SK-N-MC (cell line): ENCODE results near the gene CKLF.

Experiments used
- DNase-seq: peaks from one replicate; pipeline ENCODE4 v3.0.0-alpha.2; 2011; ENCODE audit warnings: low read depth, low spot score
- H3K27ac ChIP-seq: fragments of 200-600 bp; sonication (generic); 2 replicates; pipeline ENCODE4 v1.5.1; 2016; ENCODE audit warnings: mixed run types
- H3K36me3 ChIP-seq: fragments of 200-600 bp; sonication (generic); 2 replicates; pipeline ENCODE4 v1.6.1; 2017; ENCODE audit warnings: antibody characterized with exemption, low read length, mixed read lengths; ENCODE audit not compliant: insufficient read depth
- H3K4me3 ChIP-seq: fragments of 200-600 bp; sonication (generic); 2 replicates; pipeline ENCODE4 v1.5.1; 2016
- H3K9ac ChIP-seq: fragments of 200-600 bp; sonication (generic); 2 replicates; pipeline ENCODE4 v1.8.0; 2017; ENCODE audit warnings: mixed run types, mixed read lengths; ENCODE audit not compliant: insufficient read length
- H3K9me3 ChIP-seq: fragments of 200-600 bp; sonication (generic); 2 replicates; pipeline ENCODE4 v1.6.1; 2017; ENCODE audit warnings: low read depth, mild to moderate bottlenecking, antibody characterized with exemption, low read length, moderate library complexity, mixed read lengths
- EZH2 ChIP-seq: fragments of 200-600 bp; sonication (generic); IDR thresholded peaks from one replicate; pipeline ENCODE4 v1.6.1; 2017; ENCODE audit warnings: antibody characterized with exemption
- FOXP2 ChIP-seq: optimal IDR thresholded peaks from 2 replicates; pipeline ENCODE3; 2011; ENCODE audit warnings: mild to moderate bottlenecking, moderate library complexity; ENCODE audit not compliant: insufficient read depth; ENCODE audit errors: extremely low read length, control extremely low read depth
- POLR2AphosphoS5 ChIP-seq: IDR thresholded peaks from 2 replicates; pipeline ENCODE4 v1.6.1; 2012; ENCODE audit warnings: mild to moderate bottlenecking, low read depth, low read length, borderline replicate concordance

The CKLF gene

GRCh38 chr16:66612422-66612821 is 60.0 kb downstream of the CKLF start:
- Histone ChIP-seq H3K36me3 (peaks cover 27% of the 10 kb centered on the region), H3K4me3 (no peak overlapping the region), H3K9ac (no peak overlapping the region), H3K27ac (no peak overlapping the region), H3K9me3 (no peaks in the 10 kb centered on the region)
- no peak for TF ChIP-seq FOXP2
- TF ChIP-seq POLR2AphosphoS5, result no peak
- TF ChIP-seq EZH2, result no peak
- no peak for DNase-seq

- peaks cover 24% of the 10 kb centered on the region for H3K36me3 ChIP-seq
- no peak; the same call in 1 of the 2 replicates for TF ChIP-seq POLR2AphosphoS5
- no peak for TF ChIP-seq EZH2
- no peak for TF ChIP-seq FOXP2
- no peak overlapping the region for H3K9ac ChIP-seq
- H3K27ac ChIP-seq, result no peak overlapping the region
- no peaks in the 10 kb centered on the region for H3K9me3 ChIP-seq
- H3K4me3 ChIP-seq, result no peak overlapping the region
- DNase-seq, result no peak
Measured at GRCh38 chr16:66614161-66614802, 61.9 kb downstream of the CKLF start.
